ENCODE results near the gene CDH13. TPM values are rescaled to one million over a fixed set of nuclear protein-coding genes. Genes with fewer than 3 reads are reported as not detected.

Gene CDH13
- total and polyA plus RNA-seq, 3 experiments from 2014 or later = not detected

GRCh38 chr16:82993415-82993814 lies 366.6 kb downstream of the CDH13 start:
- ChIA-PET POLR2A (no interaction called here), CTCF (no interaction called here)
- Histone ChIP-seq H3K27ac (ENCODE audit: low read depth, low read length) (no peak overlapping the region), H3K9me3 (ENCODE audit: low read length) (no peaks in the 10 kb centered on the region), H3K4me1 (ENCODE audit: insufficient read depth, low read length) (no peaks in the 10 kb centered on the region), H3K36me3 (ENCODE audit: insufficient read depth, low read length) (no peaks in the 10 kb centered on the region), H3K27me3 (ENCODE audit: insufficient read depth, low read length, poor library complexity, severe bottlenecking) (no peaks in the 10 kb centered on the region), H3K4me3 (ENCODE audit: low read length) (no peak overlapping the region)
- Mint-ChIP-seq H3K4me3 (no peak overlapping the region), H3K36me3 (no peaks in the 10 kb centered on the region), H3K27ac (no peak overlapping the region), H3K4me1 (no peaks in the 10 kb centered on the region), H3K27me3 (no peaks in the 10 kb centered on the region), H3K9me3 (no peaks in the 10 kb centered on the region)
- DNase-seq = no peak

GRCh38 chr16:82993926-82994325 lies 367.2 kb downstream of the CDH13 start:
- DNase-seq = no peak
- H3K4me1 Mint-ChIP-seq = no peaks in the 10 kb centered on the region
- ChIA-PET CTCF (no interaction called here), POLR2A (no interaction called here)
- peaks cover 0 to 1% (median 0%) of the 10 kb centered on the region in 5 donors for H3K9me3 Mint-ChIP-seq
- no peaks in the 10 kb centered on the region for H3K27me3 Mint-ChIP-seq
- H3K4me1 ChIP-seq (ENCODE audit: insufficient read depth, low read length) = no peaks in the 10 kb centered on the region
- H3K4me3 Mint-ChIP-seq = peak overlapping the region in 1 of 7 donors; percentile 30
- no peak overlapping the region for H3K4me3 ChIP-seq (ENCODE audit: low read length)
- H3K36me3 ChIP-seq (ENCODE audit: insufficient read depth, low read length) = no peaks in the 10 kb centered on the region
- H3K27ac Mint-ChIP-seq = no peak overlapping the region
- H3K36me3 Mint-ChIP-seq = no peaks in the 10 kb centered on the region
- no peak overlapping the region for H3K27ac ChIP-seq (ENCODE audit: low read depth, low read length)
- no peaks in the 10 kb centered on the region for H3K9me3 ChIP-seq (ENCODE audit: low read length)
- H3K27me3 ChIP-seq (ENCODE audit: insufficient read depth, low read length, poor library complexity, severe bottlenecking) = no peaks in the 10 kb centered on the region

- Histone ChIP-seq H3K27ac (ENCODE audit: low read depth, low read length) (no peak overlapping the region), H3K4me3 (ENCODE audit: low read length) (no peak overlapping the region), H3K4me1 (ENCODE audit: insufficient read depth, low read length) (no peaks in the 10 kb centered on the region), H3K27me3 (ENCODE audit: insufficient read depth, low read length, poor library complexity, severe bottlenecking) (no peaks in the 10 kb centered on the region), H3K9me3 (ENCODE audit: low read length) (no peaks in the 10 kb centered on the region), H3K36me3 (ENCODE audit: insufficient read depth, low read length) (no peaks in the 10 kb centered on the region)
- ChIA-PET POLR2A (no interaction called here), CTCF (no interaction called here)
- H3K27ac Mint-ChIP-seq = no peak overlapping the region
- H3K4me3 Mint-ChIP-seq = no peak overlapping the region
- H3K27me3 Mint-ChIP-seq = no peaks in the 10 kb centered on the region
- H3K4me1 Mint-ChIP-seq = no peaks in the 10 kb centered on the region
- H3K36me3 Mint-ChIP-seq = no peaks in the 10 kb centered on the region
- no peak for DNase-seq
- peaks cover 0 to 2% (median 0%) of the 10 kb centered on the region in 5 donors for H3K9me3 Mint-ChIP-seq
Measured at GRCh38 chr16:82995286-82995923, 368.6 kb downstream of the CDH13 start.

GRCh38 chr16:82995924-82996441 lies 369.2 kb downstream of the CDH13 start:
- no peak for DNase-seq
- H3K9me3 ChIP-seq (ENCODE audit: low read length) = no peaks in the 10 kb centered on the region
- H3K27ac Mint-ChIP-seq = no peak overlapping the region
- H3K4me3 ChIP-seq (ENCODE audit: low read length) = no peak overlapping the region
- H3K9me3 Mint-ChIP-seq = peaks cover 0 to 2% (median 0%) of the 10 kb centered on the region in 5 donors
- no peaks in the 10 kb centered on the region for H3K27me3 Mint-ChIP-seq
- no peaks in the 10 kb centered on the region for H3K36me3 ChIP-seq (ENCODE audit: insufficient read depth, low read length)
- no peaks in the 10 kb centered on the region for H3K27me3 ChIP-seq (ENCODE audit: insufficient read depth, low read length, poor library complexity, severe bottlenecking)
- no peaks in the 10 kb centered on the region for H3K4me1 ChIP-seq (ENCODE audit: insufficient read depth, low read length)
- no peak overlapping the region for H3K27ac ChIP-seq (ENCODE audit: low read depth, low read length)
- CTCF ChIA-PET = no interaction called here
- POLR2A ChIA-PET = no interaction called here
- H3K4me1 Mint-ChIP-seq = no peaks in the 10 kb centered on the region
- H3K4me3 Mint-ChIP-seq = no peak overlapping the region
- H3K36me3 Mint-ChIP-seq = no peaks in the 10 kb centered on the region

GRCh38 chr16:82996814-82997213 lies 370.0 kb downstream of the CDH13 start:
- Mint-ChIP-seq H3K9me3 (peaks cover 0 to 2% (median 0%) of the 10 kb centered on the region in 5 donors), H3K4me3 (no peak overlapping the region), H3K27ac (no peak overlapping the region), H3K4me1 (no peaks in the 10 kb centered on the region), H3K27me3 (peaks cover 0 to 3% of the 10 kb centered on the region in 2 donors), H3K36me3 (no peaks in the 10 kb centered on the region)
- Histone ChIP-seq H3K4me1 (ENCODE audit: insufficient read depth, low read length) (no peaks in the 10 kb centered on the region), H3K27ac (ENCODE audit: low read depth, low read length) (no peak overlapping the region), H3K9me3 (ENCODE audit: low read length) (no peaks in the 10 kb centered on the region), H3K36me3 (ENCODE audit: insufficient read depth, low read length) (no peaks in the 10 kb centered on the region), H3K4me3 (ENCODE audit: low read length) (no peak overlapping the region), H3K27me3 (ENCODE audit: insufficient read depth, low read length, poor library complexity, severe bottlenecking) (no peaks in the 10 kb centered on the region)
- ChIA-PET POLR2A (no interaction called here), CTCF (no interaction called here)
- no peak for DNase-seq

DNA sequence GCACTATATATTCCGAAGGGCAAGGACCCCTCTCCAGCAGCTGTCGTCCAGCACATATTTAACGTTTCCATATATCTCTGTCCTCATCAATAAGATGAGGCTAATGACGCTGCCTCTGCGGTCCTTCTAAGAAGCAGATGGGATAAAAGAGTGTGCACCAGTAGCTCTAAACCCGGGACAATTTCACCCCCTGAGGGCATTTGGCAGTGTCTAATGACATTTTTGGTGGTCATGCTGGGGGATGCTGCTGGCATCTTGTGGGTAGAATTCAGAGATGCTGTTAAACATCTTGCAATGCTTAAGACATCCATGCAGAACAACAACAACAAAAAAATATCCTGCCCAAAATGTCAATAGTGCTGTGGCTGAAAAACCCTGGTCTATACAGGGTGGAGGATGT lies 372.9 kb downstream of the CDH13 start:
- H3K27me3 Mint-ChIP-seq = peaks cover 0 to 6% of the 10 kb centered on the region in 2 donors
- no peak overlapping the region for H3K4me3 Mint-ChIP-seq
- H3K4me1 ChIP-seq (ENCODE audit: insufficient read depth, low read length) = no peaks in the 10 kb centered on the region
- H3K9me3 Mint-ChIP-seq = peaks cover 0 to 8% (median under 1%) of the 10 kb centered on the region in 5 donors
- H3K27me3 ChIP-seq (ENCODE audit: insufficient read depth, low read length, poor library complexity, severe bottlenecking) = no peaks in the 10 kb centered on the region
- POLR2A ChIA-PET = no interaction called here
- no peaks in the 10 kb centered on the region for H3K4me1 Mint-ChIP-seq
- CTCF ChIA-PET = no interaction called here
- H3K27ac Mint-ChIP-seq = no peak overlapping the region
- H3K27ac ChIP-seq (ENCODE audit: low read depth, low read length) = no peak overlapping the region
- H3K9me3 ChIP-seq (ENCODE audit: low read length) = no peaks in the 10 kb centered on the region
- H3K4me3 ChIP-seq (ENCODE audit: low read length) = no peak overlapping the region
- no peaks in the 10 kb centered on the region for H3K36me3 ChIP-seq (ENCODE audit: insufficient read depth, low read length)
- DNase-seq = no peak
- no peaks in the 10 kb centered on the region for H3K36me3 Mint-ChIP-seq

GRCh38 chr16:83002351-83003334 lies 375.9 kb downstream of the CDH13 start:
- no peak overlapping the region for H3K4me3 Mint-ChIP-seq
- no peaks in the 10 kb centered on the region for H3K4me1 Mint-ChIP-seq
- ChIA-PET CTCF (no interaction called here), POLR2A (interaction anchor here (0.6 kb wide), 1 partner anchor 453 kb away, joined by 3 read pairs; no protein-coding TSS in a partner anchor)
- Histone ChIP-seq H3K4me3 (ENCODE audit: low read length) (no peak overlapping the region), H3K4me1 (ENCODE audit: insufficient read depth, low read length) (no peaks in the 10 kb centered on the region), H3K36me3 (ENCODE audit: insufficient read depth, low read length) (no peaks in the 10 kb centered on the region), H3K9me3 (ENCODE audit: low read length) (no peaks in the 10 kb centered on the region), H3K27me3 (ENCODE audit: insufficient read depth, low read length, poor library complexity, severe bottlenecking) (no peaks in the 10 kb centered on the region), H3K27ac (ENCODE audit: low read depth, low read length) (no peak overlapping the region)
- H3K9me3 Mint-ChIP-seq = peaks cover 0 to 8% (median 1%) of the 10 kb centered on the region in 5 donors
- peak overlapping the region in 1 of 8 donors; percentile 37 for H3K27ac Mint-ChIP-seq
- H3K36me3 Mint-ChIP-seq = no peaks in the 10 kb centered on the region
- H3K27me3 Mint-ChIP-seq = peaks cover 0 to 6% of the 10 kb centered on the region in 2 donors
- DNase-seq = no peak
